ENCODE results near the gene MROH2B.

GRCh38 chr5:41057940-41058339, 13.2 kb downstream of the MROH2B start:
- TF ChIP-seq RARB (CRISPR knock-in tag; IDR thresholded peaks at IDR 0.05), result no peak
- TF ChIP-seq ZNF565 (CRISPR knock-in tag; conservative IDR thresholded peaks at IDR 0.05; ENCODE audit: low read depth), result no peak
- TF ChIP-seq, protein P1, sequence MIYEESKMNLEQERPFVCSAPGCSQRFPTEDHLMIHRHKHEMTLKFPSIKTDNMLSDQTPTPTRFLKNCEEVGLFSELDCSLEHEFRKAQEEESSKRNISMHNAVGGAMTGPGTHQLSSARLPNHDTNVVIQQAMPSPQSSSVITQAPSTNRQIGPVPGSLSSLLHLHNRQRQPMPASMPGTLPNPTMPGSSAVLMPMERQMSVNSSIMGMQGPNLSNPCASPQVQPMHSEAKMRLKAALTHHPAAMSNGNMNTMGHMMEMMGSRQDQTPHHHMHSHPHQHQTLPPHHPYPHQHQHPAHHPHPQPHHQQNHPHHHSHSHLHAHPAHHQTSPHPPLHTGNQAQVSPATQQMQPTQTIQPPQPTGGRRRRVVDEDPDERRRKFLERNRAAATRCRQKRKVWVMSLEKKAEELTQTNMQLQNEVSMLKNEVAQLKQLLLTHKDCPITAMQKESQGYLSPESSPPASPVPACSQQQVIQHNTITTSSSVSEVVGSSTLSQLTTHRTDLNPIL (CRISPR knock-in tag; IDR thresholded peaks at IDR 0.05; ENCODE audit: low read depth), result no peak
- TF ChIP-seq ARNTL (CRISPR knock-in tag; IDR thresholded peaks at IDR 0.05; ENCODE audit: borderline replicate concordance, low read depth), result no peak
- TF ChIP-seq, protein P2, sequence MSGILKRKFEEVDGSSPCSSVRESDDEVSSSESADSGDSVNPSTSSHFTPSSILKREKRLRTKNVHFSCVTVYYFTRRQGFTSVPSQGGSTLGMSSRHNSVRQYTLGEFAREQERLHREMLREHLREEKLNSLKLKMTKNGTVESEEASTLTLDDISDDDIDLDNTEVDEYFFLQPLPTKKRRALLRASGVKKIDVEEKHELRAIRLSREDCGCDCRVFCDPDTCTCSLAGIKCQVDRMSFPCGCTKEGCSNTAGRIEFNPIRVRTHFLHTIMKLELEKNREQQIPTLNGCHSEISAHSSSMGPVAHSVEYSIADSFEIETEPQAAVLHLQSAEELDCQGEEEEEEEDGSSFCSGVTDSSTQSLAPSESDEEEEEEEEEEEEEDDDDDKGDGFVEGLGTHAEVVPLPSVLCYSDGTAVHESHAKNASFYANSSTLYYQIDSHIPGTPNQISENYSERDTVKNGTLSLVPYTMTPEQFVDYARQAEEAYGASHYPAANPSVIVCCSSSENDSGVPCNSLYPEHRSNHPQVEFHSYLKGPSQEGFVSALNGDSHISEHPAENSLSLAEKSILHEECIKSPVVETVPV (CRISPR knock-in tag; IDR thresholded peaks at IDR 0.05), result no peak
- no peak for TF ChIP-seq ZFP3 (CRISPR knock-in tag; IDR thresholded peaks at IDR 0.05)
- no peak for TF ChIP-seq OSR1 (CRISPR knock-in tag; IDR thresholded peaks at IDR 0.05)
- TF ChIP-seq BACH2 (CRISPR knock-in tag; IDR thresholded peaks at IDR 0.05; ENCODE audit: borderline replicate concordance), result no peak
- no peak for TF ChIP-seq TSHZ2 (CRISPR knock-in tag; IDR thresholded peaks at IDR 0.05)
- TF ChIP-seq ZC3H10 (CRISPR knock-in tag; IDR thresholded peaks at IDR 0.05), result no peak
- no peak for TF ChIP-seq PPARA (CRISPR knock-in tag; IDR thresholded peaks at IDR 0.05; ENCODE audit: borderline replicate concordance)
- no peak for TF ChIP-seq ZFP30 (CRISPR knock-in tag; IDR thresholded peaks at IDR 0.05)
